K562 (cell line): ENCODE data around the gene ATAD2B. TPM values are rescaled to one million over a fixed set of nuclear protein-coding genes. Genes with fewer than 3 reads are reported as not detected.

Source experiments
- ATF1 ChIP-seq, 2 experiments: fragments of 450-650 bp in 1 of 2; IDR thresholded peaks; 2 replicates each; pipeline ENCODE4 v1.6.1; 2016; ENCODE audit warnings: missing compliant biosample characterization in 1 of 2, missing genetic modification characterization in 1 of 2
- CHAMP1 ChIP-seq: fragments of 450-650 bp; IDR thresholded peaks from 2 replicates; pipeline ENCODE4 v1.6.1; 2016; ENCODE audit warnings: mild to moderate bottlenecking
- E2F1 ChIP-seq: sonication (generic); formaldehyde crosslinking; IDR thresholded peaks from 2 replicates; pipeline ENCODE4 v1.8.1; 2023; ENCODE audit warnings: mild to moderate bottlenecking, missing genetic modification reagents, moderate library complexity
- KLF10 ChIP-seq: fragments of 250-450 bp; sonication (Bioruptor Pico); IDR thresholded peaks from 2 replicates; pipeline ENCODE4 v1.6.1; 2021; ENCODE audit warnings: matching md5 sums
- MBD1 ChIP-seq: fragments of 250-450 bp; sonication (Bioruptor Pico); IDR thresholded peaks from 2 replicates; pipeline ENCODE4 v1.8.0; 2022; ENCODE audit warnings: inconsistent platforms
- MNT ChIP-seq, 2 experiments: fragments of 450-650 bp; conservative IDR thresholded peaks; 2 replicates each; pipeline ENCODE4 v1.6.1; 2017; ENCODE audit warnings: mild to moderate bottlenecking in 2 of 2, moderate library complexity in 2 of 2
- NCOR1 ChIP-seq: fragments of 450-650 bp; IDR thresholded peaks from 2 replicates; pipeline ENCODE4 v1.6.1; 2016; ENCODE audit warnings: mild to moderate bottlenecking, moderate library complexity
- NKRF ChIP-seq: fragments of 450-650 bp; IDR thresholded peaks from 2 replicates; pipeline ENCODE4 v1.6.1; 2016; ENCODE audit warnings: borderline replicate concordance
- NONO ChIP-seq, 2 experiments: fragments of 200-400 bp in 1 of 2; fragments of 450-650 bp in 1 of 2; formaldehyde crosslinking in 1 of 2; IDR thresholded peaks; 2 replicates each; pipeline ENCODE4 v1.6.1; 2017; ENCODE audit warnings: low read depth in 2 of 2, mild to moderate bottlenecking in 2 of 2, moderate library complexity in 2 of 2, low read length in 1 of 2
- RBM22 ChIP-seq: fragments of 200-400 bp; formaldehyde crosslinking; IDR thresholded peaks from 2 replicates; pipeline ENCODE4 v1.6.1; 2018; ENCODE audit warnings: low read length, low read depth; ENCODE audit not compliant: poor library complexity, severe bottlenecking
- SETDB1 ChIP-seq: IDR thresholded peaks from one replicate; pipeline ENCODE4 v1.6.1; 2012; ENCODE audit warnings: low read length, control low read depth, inconsistent platforms
- SMC3 ChIP-seq: conservative IDR thresholded peaks from 2 replicates; pipeline ENCODE4 v1.6.1; 2011; ENCODE audit warnings: low read depth, low read length, improper control_type of control experiment; ENCODE audit not compliant: insufficient read depth
- SUPT5H ChIP-seq: fragments of 450-650 bp; IDR thresholded peaks from 2 replicates; pipeline ENCODE4 v1.6.1; 2016
- TEAD4 ChIP-seq, 2 experiments: sonication (generic) in 1 of 2; formaldehyde crosslinking in 1 of 2; IDR thresholded peaks; 2 replicates each; pipeline versions ENCODE4 v1.6.1 to v1.8.0; 2012 to 2022; ENCODE audit warnings: borderline replicate concordance in 1 of 2, inconsistent platforms in 1 of 2, low read length in 1 of 2, mild to moderate bottlenecking in 1 of 2, missing genetic modification reagents in 1 of 2
- ZBTB43 ChIP-seq: sonication (generic); formaldehyde crosslinking; IDR thresholded peaks from 2 replicates; pipeline ENCODE4 v1.8.0; 2023; ENCODE audit warnings: mild to moderate bottlenecking, missing genetic modification reagents
- ZNF263 ChIP-seq: sonication (generic); formaldehyde crosslinking; IDR thresholded peaks from 2 replicates; pipeline ENCODE4 v1.8.0; 2022; ENCODE audit warnings: mild to moderate bottlenecking, missing genetic modification reagents, borderline replicate concordance
- ZSCAN32 ChIP-seq: fragments of 450-650 bp; formaldehyde crosslinking; IDR thresholded peaks from 2 replicates; pipeline ENCODE4 v1.4.0; 2020; ENCODE audit warnings: mild to moderate bottlenecking, moderate library complexity
- polyA plus RNA-seq, 8 experiments: library from polyadenylated mRNA; depleted of rRNA in 4 of 8; stranded (reverse) in 5 of 8; unstranded in 3 of 8; fragments of >200 nt; fragmentation: Nextera tagmentation in 2 of 8; fragmentation: Illumina TruSeq in 1 of 8; extraction: Ambion mirVana in 2 of 8; extraction: Trizol in 1 of 8; gene quantifications; 2 replicates each; pipeline versions ENCODE4 v1.2.1 to v1.2.3, GENCODE V29; 2011 to 2014; ENCODE audit warnings: inconsistent platforms in 1 of 8, missing spikeins in 1 of 8
- total RNA-seq, 7 experiments: library from RNA; depleted of rRNA in 6 of 7; stranded (reverse); fragments of >200 nt in 6 of 7; fragmentation: Illumina TruSeq in 2 of 7; extraction: Trizol in 2 of 7; gene quantifications; 2 replicates each; pipeline versions ENCODE4 v1.2.1 to v1.2.3, GENCODE V29; 2011 to 2021; ENCODE audit warnings: low replicate concordance in 1 of 7

Gene ATAD2B
- total and polyA plus RNA-seq, 9 of the 15 experiments (the other 6 are each of a cell fraction or from before 2014, with no cell fraction given), result 3.2 to 21.6 (median 11.4) TPM

- TF ChIP-seq CHAMP1 (peak; percentile 70; the same call in 1 of the 2 replicates), MBD1 (no peak), RBM22 (no peak), SETDB1 (no peak), ATF1 (CRISPR knock-in tag; IDR thresholded peaks at IDR 0.05) (no peak), ATF1 (tag; IDR thresholded peaks at IDR 0.05) (0 out of 2 replicates have a peak, but pooled peaks have one; percentile 6), ZSCAN32 (CRISPR knock-in tag) (no peak), ZBTB43 (CRISPR knock-in tag) (no peak), NONO (IDR thresholded peaks at IDR 0.05; ENCODE audit: low read depth in 2 of 2, low read length in 1 of 2) (no peak), NCOR1 (peak; percentile 8; the same call in 1 of the 2 replicates), TEAD4 (IDR thresholded peaks at IDR 0.05; ENCODE audit: low read length) (peak; percentile 20; the same call in 1 of the 2 replicates), TEAD4 (CRISPR knock-in tag; IDR thresholded peaks at IDR 0.05; ENCODE audit: borderline replicate concordance) (no peak), KLF10 (CRISPR knock-in tag) (no peak), E2F1 (CRISPR knock-in tag) (no peak), SMC3 (no peak), SUPT5H (no peak), MNT (conservative IDR thresholded peaks at IDR 0.05) (no peak; a peak in 1 of 4 replicates), ZNF263 (CRISPR knock-in tag) (no peak), NKRF (no peak)
Observed at GRCh38 chr2:23791030-23791429, 135.9 kb downstream of the ATAD2B start (continued).
